HEK293 (cell line): ENCODE results near the gene CNGA2.

Experiments used
- PBX3 ChIP-seq: sonication (generic); formaldehyde crosslinking; IDR thresholded peaks from 2 replicates; pipeline ENCODE4 v1.8.1; 2022; ENCODE audit warnings: mild to moderate bottlenecking, moderate library complexity, missing genetic modification reagents
- ZBTB1 ChIP-seq: fragments of 450-650 bp; formaldehyde crosslinking; IDR thresholded peaks from 2 replicates; pipeline ENCODE4 v1.5.1; 2016; ENCODE audit warnings: missing biosample characterization, missing genetic modification characterization
- ZBTB8A ChIP-seq: fragments of 450-650 bp; formaldehyde crosslinking; IDR thresholded peaks from 2 replicates; pipeline ENCODE4 v1.5.1; 2016; ENCODE audit warnings: missing biosample characterization, missing genetic modification characterization
- ZNF24 ChIP-seq: fragments of 450-650 bp; formaldehyde crosslinking; IDR thresholded peaks from 2 replicates; pipeline ENCODE4 v1.5.1; 2016; ENCODE audit warnings: missing biosample characterization, missing genetic modification characterization
- ZNF37A ChIP-seq: fragments of 450-650 bp; IDR thresholded peaks from 2 replicates; pipeline ENCODE4 v1.5.1; 2018; ENCODE audit warnings: missing biosample characterization, missing genetic modification characterization
- ZNF785 ChIP-seq: fragments of 450-650 bp; formaldehyde crosslinking; IDR thresholded peaks from 2 replicates; pipeline ENCODE4 v1.5.1; 2016; ENCODE audit warnings: missing biosample characterization, missing genetic modification characterization
- TF ChIP-seq, protein P1 (sequence below): fragments of 450-650 bp; formaldehyde crosslinking; IDR thresholded peaks from 2 replicates; pipeline ENCODE4 v1.5.1; 2016; ENCODE audit warnings: missing biosample characterization, missing genetic modification characterization
- TF ChIP-seq, protein P2 (sequence below): fragments of 450-650 bp; IDR thresholded peaks from 2 replicates; pipeline ENCODE4 v1.5.1; 2018; ENCODE audit warnings: missing biosample characterization, mild to moderate bottlenecking, missing genetic modification characterization
- TF ChIP-seq, protein P3 (sequence below): IDR thresholded peaks from 2 replicates; pipeline ENCODE4 v1.6.1; 2011; ENCODE audit warnings: mild to moderate bottlenecking, low read depth, low read length, borderline replicate concordance
- TF ChIP-seq, protein P4 (sequence below): fragments of 450-650 bp; formaldehyde crosslinking; IDR thresholded peaks from 2 replicates; pipeline ENCODE4 v1.5.1; 2017; ENCODE audit warnings: missing biosample characterization, missing genetic modification characterization

DNA sequence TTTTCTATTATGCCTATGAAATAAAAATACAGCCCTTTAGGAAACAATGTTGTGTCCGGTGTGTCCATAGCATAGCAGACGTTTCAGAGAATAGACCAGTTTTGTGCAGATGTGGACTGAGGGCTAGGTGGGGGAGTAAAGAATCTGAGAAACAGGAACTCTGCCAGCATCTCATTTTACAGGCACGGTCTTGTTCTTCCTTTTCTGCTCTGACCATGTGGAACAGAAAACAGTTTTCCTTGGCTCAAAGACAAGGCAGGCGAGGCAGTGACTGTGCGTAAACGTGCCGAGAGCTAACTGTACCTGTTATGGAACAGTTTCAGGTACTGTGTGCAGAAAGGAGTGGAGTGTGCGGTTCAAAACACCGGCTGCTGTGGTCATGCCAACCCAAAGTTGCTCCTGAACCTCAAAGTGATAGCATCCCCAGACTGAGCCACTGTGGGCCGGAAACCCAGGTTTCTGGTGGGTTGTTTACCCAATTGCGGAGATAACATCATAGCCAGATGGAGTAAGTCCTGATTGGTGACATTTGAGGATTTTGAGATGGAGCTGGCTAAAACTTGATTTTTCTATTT, 20.2 kb downstream of the CNGA2 start:
- TF ChIP-seq, protein P1, sequence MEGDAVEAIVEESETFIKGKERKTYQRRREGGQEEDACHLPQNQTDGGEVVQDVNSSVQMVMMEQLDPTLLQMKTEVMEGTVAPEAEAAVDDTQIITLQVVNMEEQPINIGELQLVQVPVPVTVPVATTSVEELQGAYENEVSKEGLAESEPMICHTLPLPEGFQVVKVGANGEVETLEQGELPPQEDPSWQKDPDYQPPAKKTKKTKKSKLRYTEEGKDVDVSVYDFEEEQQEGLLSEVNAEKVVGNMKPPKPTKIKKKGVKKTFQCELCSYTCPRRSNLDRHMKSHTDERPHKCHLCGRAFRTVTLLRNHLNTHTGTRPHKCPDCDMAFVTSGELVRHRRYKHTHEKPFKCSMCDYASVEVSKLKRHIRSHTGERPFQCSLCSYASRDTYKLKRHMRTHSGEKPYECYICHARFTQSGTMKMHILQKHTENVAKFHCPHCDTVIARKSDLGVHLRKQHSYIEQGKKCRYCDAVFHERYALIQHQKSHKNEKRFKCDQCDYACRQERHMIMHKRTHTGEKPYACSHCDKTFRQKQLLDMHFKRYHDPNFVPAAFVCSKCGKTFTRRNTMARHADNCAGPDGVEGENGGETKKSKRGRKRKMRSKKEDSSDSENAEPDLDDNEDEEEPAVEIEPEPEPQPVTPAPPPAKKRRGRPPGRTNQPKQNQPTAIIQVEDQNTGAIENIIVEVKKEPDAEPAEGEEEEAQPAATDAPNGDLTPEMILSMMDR (tag by site-specific recombination) = no peak
- TF ChIP-seq ZNF37A (no peak), ZNF24 (no peak), ZNF785 (tag by site-specific recombination) (no peak), ZBTB8A (tag by site-specific recombination) (no peak), PBX3 (CRISPR knock-in tag) (no peak), ZBTB1 (no peak)
- TF ChIP-seq, protein P2, sequence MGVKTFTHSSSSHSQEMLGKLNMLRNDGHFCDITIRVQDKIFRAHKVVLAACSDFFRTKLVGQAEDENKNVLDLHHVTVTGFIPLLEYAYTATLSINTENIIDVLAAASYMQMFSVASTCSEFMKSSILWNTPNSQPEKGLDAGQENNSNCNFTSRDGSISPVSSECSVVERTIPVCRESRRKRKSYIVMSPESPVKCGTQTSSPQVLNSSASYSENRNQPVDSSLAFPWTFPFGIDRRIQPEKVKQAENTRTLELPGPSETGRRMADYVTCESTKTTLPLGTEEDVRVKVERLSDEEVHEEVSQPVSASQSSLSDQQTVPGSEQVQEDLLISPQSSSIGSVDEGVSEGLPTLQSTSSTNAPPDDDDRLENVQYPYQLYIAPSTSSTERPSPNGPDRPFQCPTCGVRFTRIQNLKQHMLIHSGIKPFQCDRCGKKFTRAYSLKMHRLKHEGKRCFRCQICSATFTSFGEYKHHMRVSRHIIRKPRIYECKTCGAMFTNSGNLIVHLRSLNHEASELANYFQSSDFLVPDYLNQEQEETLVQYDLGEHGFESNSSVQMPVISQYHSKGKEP (tag by site-specific recombination) = no peak
- TF ChIP-seq, protein P3, sequence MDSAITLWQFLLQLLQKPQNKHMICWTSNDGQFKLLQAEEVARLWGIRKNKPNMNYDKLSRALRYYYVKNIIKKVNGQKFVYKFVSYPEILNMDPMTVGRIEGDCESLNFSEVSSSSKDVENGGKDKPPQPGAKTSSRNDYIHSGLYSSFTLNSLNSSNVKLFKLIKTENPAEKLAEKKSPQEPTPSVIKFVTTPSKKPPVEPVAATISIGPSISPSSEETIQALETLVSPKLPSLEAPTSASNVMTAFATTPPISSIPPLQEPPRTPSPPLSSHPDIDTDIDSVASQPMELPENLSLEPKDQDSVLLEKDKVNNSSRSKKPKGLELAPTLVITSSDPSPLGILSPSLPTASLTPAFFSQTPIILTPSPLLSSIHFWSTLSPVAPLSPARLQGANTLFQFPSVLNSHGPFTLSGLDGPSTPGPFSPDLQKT = no peak
- TF ChIP-seq, protein P4, sequence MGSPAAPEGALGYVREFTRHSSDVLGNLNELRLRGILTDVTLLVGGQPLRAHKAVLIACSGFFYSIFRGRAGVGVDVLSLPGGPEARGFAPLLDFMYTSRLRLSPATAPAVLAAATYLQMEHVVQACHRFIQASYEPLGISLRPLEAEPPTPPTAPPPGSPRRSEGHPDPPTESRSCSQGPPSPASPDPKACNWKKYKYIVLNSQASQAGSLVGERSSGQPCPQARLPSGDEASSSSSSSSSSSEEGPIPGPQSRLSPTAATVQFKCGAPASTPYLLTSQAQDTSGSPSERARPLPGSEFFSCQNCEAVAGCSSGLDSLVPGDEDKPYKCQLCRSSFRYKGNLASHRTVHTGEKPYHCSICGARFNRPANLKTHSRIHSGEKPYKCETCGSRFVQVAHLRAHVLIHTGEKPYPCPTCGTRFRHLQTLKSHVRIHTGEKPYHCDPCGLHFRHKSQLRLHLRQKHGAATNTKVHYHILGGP (tag by site-specific recombination) = no peak
